ENCODE results near the gene RASGRF2. TPM values are rescaled to one million over a fixed set of nuclear protein-coding genes. Genes with fewer than 3 reads are reported as not detected.

RASGRF2 gene
- total and polyA plus RNA-seq, 2 of the 8 experiments (the other 6 are each of a cell fraction or from before 2014, with no cell fraction given): 2.6 to 29.5 TPM

DNA sequence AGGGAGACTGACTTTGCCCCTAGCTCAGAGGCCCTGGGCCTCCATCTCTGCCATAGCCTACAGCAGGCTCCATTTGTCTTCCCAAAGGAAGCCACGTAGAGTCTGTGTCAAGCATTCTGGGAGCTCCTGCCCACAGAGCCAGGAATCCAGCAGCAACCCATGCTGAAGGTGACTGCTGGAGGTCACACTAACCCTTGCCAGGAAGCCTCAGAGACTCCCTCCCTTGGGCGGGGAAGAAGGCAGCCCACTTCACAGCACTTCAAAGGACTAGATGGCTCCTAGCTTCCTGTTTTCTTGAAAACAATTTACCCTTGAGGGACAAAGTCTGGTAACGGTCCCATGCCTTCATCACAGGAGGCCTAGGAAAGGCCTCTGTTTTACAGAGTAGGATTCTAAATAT, 274.6 kb downstream of the RASGRF2 start:
- H3K4me3 ChIP-seq (ENCODE audit: extremely low read depth in 1 of 4, insufficient read depth in 2 of 4, low read depth in 3 of 4, low read length in 4 of 4): no peak overlapping the region
- no peaks in the 10 kb centered on the region for H3K79me2 ChIP-seq (ENCODE audit: control insufficient read depth in 1 of 2, insufficient read depth in 2 of 2, low read length in 2 of 2)
- no peak overlapping the region for H4K8ac ChIP-seq (ENCODE audit: extremely low read depth, insufficient read depth, low read length)
- peaks cover 2% of the 10 kb centered on the region; the same call in 1 of the 2 replicates for H3K23me2 ChIP-seq (ENCODE audit: low read depth, low read length)
- H3K14ac ChIP-seq (ENCODE audit: insufficient read length): no peak overlapping the region
- no peak overlapping the region for H3K23ac ChIP-seq (ENCODE audit: insufficient read length)
- no peak overlapping the region for H2AK5ac ChIP-seq (ENCODE audit: low read depth, low read length)
- no peak overlapping the region for H3K27ac ChIP-seq (ENCODE audit: low read depth, low read length)
- no peak overlapping the region for H3K18ac ChIP-seq (ENCODE audit: extremely low read depth, low read length)
- H3K27me3 ChIP-seq (replicated peaks in 1 of 4; ENCODE audit: control insufficient read depth in 3 of 4, extremely low read depth in 1 of 4, insufficient read depth in 3 of 4, low read length in 3 of 4): no peaks in the 10 kb centered on the region
- WGBS, 2 experiments (ENCODE audit: extremely low coverage in 1 of 2, insufficient coverage in 1 of 2, insufficient read length in 1 of 2, insufficient replicate concordance in 2 of 2, low coverage in 1 of 2, low lambda C conversion rate in 2 of 2, missing lambda C conversion rate in 1 of 2): 90% methylated on average over 3 of the region's 3 CpGs; no CpG with 5 or more reads in 1 of the 2 experiments
- H3K9me3 ChIP-seq (ENCODE audit: insufficient read depth in 2 of 2, low read depth in 1 of 2, low read length in 1 of 2): no peaks in the 10 kb centered on the region
- H3K56ac ChIP-seq (replicated peaks; ENCODE audit: insufficient read length, low read depth, low read length): no peak overlapping the region
- H3K9ac ChIP-seq (replicated peaks in 1 of 4; ENCODE audit: extremely low read depth in 1 of 4, low read depth in 3 of 4, low read length in 3 of 4): no peak overlapping the region
- no peaks in the 10 kb centered on the region; the same call in 1 of the 2 replicates for H3K79me1 ChIP-seq (ENCODE audit: low read depth, low read length)
- DNase-seq (ENCODE audit: low read depth in 1 of 2, low spot score in 2 of 2) (no peak), FAIRE-seq (no peak)
- H2BK12ac ChIP-seq (ENCODE audit: low read depth, low read length): no peak overlapping the region
- H2BK20ac ChIP-seq (ENCODE audit: low read length): no peak overlapping the region
- no peak overlapping the region for H2BK15ac ChIP-seq (ENCODE audit: low read length)
- H4K91ac ChIP-seq (replicated peaks; ENCODE audit: insufficient read length, low read length): no peak overlapping the region
- ChIA-PET CTCF (ENCODE audit: partially characterized antibody) (interaction anchor here (1.1 to 4.5 kb wide), 2 partner anchors 11 to 66 kb away, joined by 3 to 19 read pairs; partner anchors contain the start of gene ZCCHC9), POLR2A (ENCODE audit: partially characterized antibody) (interaction anchor here (3.3 to 4.7 kb wide), 2 partner anchors 12 to 66 kb away, joined by 18 to 24 read pairs; partner anchors contain the start of gene ZCCHC9)
- H3K36me3 ChIP-seq (ENCODE audit: control insufficient read depth in 2 of 4, insufficient read depth in 4 of 4, low read length in 3 of 4): peaks cover 0 to 2% (median under 1%) of the 10 kb centered on the region in 4 experiments; a peak in 2 of 8 replicates
- no peak overlapping the region for H2BK120ac ChIP-seq (replicated peaks; ENCODE audit: low read depth, low read length)
- no peak overlapping the region for H4K5ac ChIP-seq (ENCODE audit: insufficient read length, low read depth, low read length)
- H3K4me1 ChIP-seq (replicated peaks in 1 of 4; ENCODE audit: control insufficient read depth in 3 of 4, insufficient read depth in 4 of 4, low read length in 3 of 4): peaks cover 3 to 15% (median 5%) of the 10 kb centered on the region in 4 experiments
- H2AFZ ChIP-seq (ENCODE audit: low read length): no peak overlapping the region
- no peak overlapping the region; the same call in 1 of the 2 replicates for H2BK5ac ChIP-seq (ENCODE audit: low read depth, low read length)
- H3K4me2 ChIP-seq (ENCODE audit: insufficient read depth in 1 of 2, low read depth in 2 of 2, low read length in 2 of 2): no peak overlapping the region; a peak in 1 of 4 replicates
- H4K20me1 ChIP-seq (replicated peaks in 1 of 2; ENCODE audit: control insufficient read depth in 1 of 2, insufficient read depth in 2 of 2, low read length in 2 of 2): no peaks in the 10 kb centered on the region
- no peak overlapping the region for H3K4ac ChIP-seq (replicated peaks; ENCODE audit: insufficient read length, low read depth, low read length)
- TF ChIP-seq NRF1 (IDR thresholded peaks at IDR 0.05; ENCODE audit: low read depth, low read length) (no peak), RXRA (IDR thresholded peaks at IDR 0.05; ENCODE audit: insufficient read depth, low read depth, low read length) (no peak), SAP30 (IDR thresholded peaks at IDR 0.05; ENCODE audit: insufficient read depth, insufficient replicate concordance, low read length) (no peak), E2F6 (IDR thresholded peaks at IDR 0.05) (no peak), EZH2 (IDR thresholded peaks at IDR 0.05; ENCODE audit: low read depth, low read length, severe bottlenecking) (no peak), POLR2A (IDR thresholded peaks at IDR 0.05; ENCODE audit: control extremely low read depth in 1 of 2, low read depth in 2 of 2, low read length in 2 of 2) (no peak), SRF (IDR thresholded peaks at IDR 0.05; ENCODE audit: low read depth, low read length) (no peak), GABPA (IDR thresholded peaks at IDR 0.05; ENCODE audit: borderline replicate concordance, insufficient read depth, low read length) (no peak), NANOG (IDR thresholded peaks at IDR 0.05; ENCODE audit: insufficient read depth, low read depth, low read length, poor library complexity, severe bottlenecking) (no peak), CTBP2 (IDR thresholded peaks at IDR 0.05; ENCODE audit: borderline replicate concordance, insufficient read depth, insufficient read length, low read length) (no peak), ZNF274 (IDR thresholded peaks at IDR 0.05; ENCODE audit: borderline replicate concordance, extremely low read depth, low read length) (no peak)

Measured in H1 (cell line).